ENCODE data around the gene DNMT1. TPM values are rescaled to one million over a fixed set of nuclear protein-coding genes. Genes with fewer than 3 reads are reported as not detected.
"Not testable (repeated sequence)": the region's sequence is repeated elsewhere in the genome, so short reads cannot be mapped to it uniquely, and the experiment has no call there.

The DNMT1 gene
- 100 to 1,000 TPM; 314 to 331 TPM for total RNA-seq

DNA sequence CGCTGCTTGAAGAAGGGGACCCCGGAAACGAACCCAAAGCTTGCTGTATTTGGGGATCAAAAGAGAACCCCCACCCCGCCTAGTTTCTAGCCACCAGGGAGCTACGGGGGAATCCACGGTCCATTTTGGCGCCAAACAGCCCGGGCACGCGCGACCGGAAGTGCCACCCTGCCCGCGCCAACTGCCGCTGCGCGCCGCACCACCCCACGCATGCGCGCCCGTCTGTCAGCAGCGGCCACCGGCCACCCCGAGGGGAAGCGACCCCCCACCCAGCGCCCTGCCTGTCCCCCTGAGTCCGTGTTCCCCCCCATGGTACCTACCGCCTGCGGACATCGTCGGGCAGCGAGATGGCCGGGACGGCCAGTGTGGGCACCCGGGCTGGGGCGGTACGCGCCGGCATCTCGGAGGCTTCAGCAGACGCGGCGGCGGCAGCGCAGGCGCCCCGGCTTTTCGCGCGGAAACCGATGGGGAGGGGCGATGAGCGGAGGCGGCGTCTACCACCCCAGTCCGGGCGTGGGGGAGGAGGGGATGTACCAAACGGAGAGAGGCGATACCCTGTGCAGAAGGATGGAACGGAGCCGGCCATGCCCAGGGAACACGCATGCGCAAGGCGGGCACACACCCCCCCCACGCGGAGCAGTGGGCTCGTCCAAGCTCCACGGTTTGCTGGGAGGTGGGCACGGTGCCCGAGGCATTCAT is at the start of gene DNMT1:
DNMT1 (minus strand) TSS at position 454 of the 699 bp plus-strand sequence; CDS start at position 400, 54 bp downstream.
- Mint-ChIP-seq H3K9me3 (no peaks in the 10 kb centered on the region), H3K4me3 (peak within 1 kb of the TSS; percentile 100), H3K27ac (peak within 1 kb of the TSS; percentile 97), H3K4me1 (peaks cover 61% of the 10 kb centered on the region), H3K27me3 (no peaks in the 10 kb centered on the region), H3K36me3 (ENCODE audit: low read depth) (peaks cover 37% of the 10 kb centered on the region)
- POLR2A ChIA-PET = interaction anchor here (0.6 to 2.4 kb wide), 35 partner anchors 8 to 507 kb away, joined by 3 to 21 read pairs (median 4); partner anchors contain the start of genes EIF3G, ICAM1, MRPL4 and P2RY11
- peak; percentile 99 for DNase-seq
- CTCF ChIA-PET = interaction anchor here (0.8 to 3.0 kb wide), 5 partner anchors 37 to 97 kb away, joined by 3 to 18 read pairs (median 4); partner anchors contain the start of genes MRPL4 and S1PR2

- no peak for DNase-seq
- H3K36me3 Mint-ChIP-seq (ENCODE audit: low read depth) = no peaks in the 10 kb centered on the region
- H3K27me3 Mint-ChIP-seq = no peaks in the 10 kb centered on the region
- H3K4me3 Mint-ChIP-seq = no peak overlapping the region
- H3K9me3 Mint-ChIP-seq = no peaks in the 10 kb centered on the region
- peaks cover 6% of the 10 kb centered on the region for H3K4me1 Mint-ChIP-seq
- CTCF ChIA-PET = no interaction called here
- POLR2A ChIA-PET = no interaction called here
- no peak overlapping the region for H3K27ac Mint-ChIP-seq
Observed at GRCh38 chr19:10243606-10244005, 48.9 kb upstream of the DNMT1 start.

DNA sequence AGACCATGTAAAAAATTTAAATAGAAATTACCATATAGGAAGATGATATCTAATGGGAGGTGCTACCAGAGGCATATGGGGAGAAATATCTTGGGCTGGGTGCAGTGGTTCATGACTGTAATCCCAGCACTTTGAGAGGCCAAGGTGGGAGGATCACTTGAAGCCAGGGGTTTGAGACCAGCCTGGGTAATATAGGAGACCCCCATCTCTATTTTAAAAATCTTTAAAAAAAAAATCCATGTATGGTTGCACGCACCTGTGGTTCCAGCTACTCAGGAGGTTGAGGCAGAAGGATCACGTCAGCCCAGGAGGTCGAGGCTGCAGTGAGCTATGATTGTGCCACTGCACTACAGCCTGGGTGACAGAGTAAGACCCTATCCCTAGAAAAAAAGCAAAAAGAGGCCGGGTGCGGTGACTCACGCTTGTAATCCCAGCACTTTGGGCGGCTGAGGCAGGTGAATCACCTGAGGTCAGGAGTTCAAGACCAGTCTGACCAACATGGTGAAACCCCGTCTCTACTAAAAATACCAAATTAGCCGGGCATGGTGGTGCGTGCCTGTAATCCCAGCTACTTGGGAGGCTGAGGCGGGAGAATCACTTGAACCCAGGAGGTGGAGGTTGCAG is 47.2 kb upstream of the DNMT1 start:
- H3K4me1 Mint-ChIP-seq = peaks cover 13% of the 10 kb centered on the region
- H3K36me3 Mint-ChIP-seq (ENCODE audit: low read depth); H3K9me3 Mint-ChIP-seq; H3K27me3 Mint-ChIP-seq; H3K4me3 Mint-ChIP-seq; H3K27ac Mint-ChIP-seq; DNase-seq; POLR2A ChIA-PET: not testable (repeated sequence)
- CTCF ChIA-PET = interaction anchor here (0.7 kb wide), 1 partner anchor 55 kb away, joined by 3 read pairs; no protein-coding TSS in a partner anchor

DNA sequence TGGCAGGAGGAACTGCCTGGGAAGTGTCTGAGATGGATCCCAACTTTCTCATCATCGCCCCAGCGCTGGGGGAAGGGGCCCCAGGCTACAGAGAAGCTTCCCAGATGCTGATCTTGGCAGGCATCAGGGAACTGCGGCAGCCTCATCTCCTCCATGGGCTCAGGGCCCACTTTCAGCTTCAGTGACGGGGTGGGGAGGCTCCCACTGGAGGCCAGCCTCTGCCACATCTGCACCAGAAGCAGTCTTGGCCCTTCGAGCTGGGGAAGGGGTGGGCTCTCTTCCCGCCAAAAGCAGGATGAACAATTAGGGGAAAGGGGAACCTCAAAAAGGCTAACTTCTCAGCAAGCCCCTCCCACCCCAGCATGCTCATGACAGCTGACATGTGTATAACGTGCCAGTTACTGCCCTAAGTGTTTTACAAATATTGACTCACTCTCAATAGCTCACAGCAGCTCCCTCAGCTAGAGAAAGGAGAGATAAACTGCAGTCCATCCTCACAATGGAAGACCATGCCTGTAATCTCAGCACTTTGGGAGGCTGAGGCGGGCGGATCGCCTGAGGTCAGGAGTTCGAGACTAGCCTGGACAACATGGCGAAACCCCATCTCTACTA is 43.5 kb upstream of the DNMT1 start:
- ChIA-PET CTCF (interaction anchor here (0.7 to 1.7 kb wide), 3 partner anchors 12 to 919 kb away, joined by 3 to 12 read pairs (median 3); no protein-coding TSS in a partner anchor), POLR2A (no interaction called here)
- H3K27me3 Mint-ChIP-seq = no peaks in the 10 kb centered on the region
- DNase-seq = no peak
- H3K4me1 Mint-ChIP-seq = peaks cover 29% of the 10 kb centered on the region
- no peak overlapping the region for H3K4me3 Mint-ChIP-seq
- H3K36me3 Mint-ChIP-seq (ENCODE audit: low read depth) = no peaks in the 10 kb centered on the region
- H3K9me3 Mint-ChIP-seq = no peaks in the 10 kb centered on the region
- H3K27ac Mint-ChIP-seq = peak overlapping the region; percentile 26

GRCh38 chr19:10237702-10238101 is 42.9 kb upstream of the DNMT1 start:
- H3K27me3 Mint-ChIP-seq = no peaks in the 10 kb centered on the region
- no peak overlapping the region for H3K27ac Mint-ChIP-seq
- H3K36me3 Mint-ChIP-seq (ENCODE audit: low read depth) = no peaks in the 10 kb centered on the region
- no peak for DNase-seq
- ChIA-PET POLR2A (interaction anchor here (2.2 kb wide), 1 partner anchor 33 kb away, joined by 7 read pairs; the partner anchor contains the start of gene ICAM1), CTCF (interaction anchor here (0.7 kb wide), 2 partner anchors 34 to 133 kb away, joined by 3 to 5 read pairs; no protein-coding TSS in a partner anchor)
- no peak overlapping the region for H3K4me3 Mint-ChIP-seq
- H3K4me1 Mint-ChIP-seq = peaks cover 29% of the 10 kb centered on the region
- no peaks in the 10 kb centered on the region for H3K9me3 Mint-ChIP-seq

- Mint-ChIP-seq H3K4me1 (peaks cover 31% of the 10 kb centered on the region), H3K27ac (peak overlapping the region; percentile 91), H3K4me3 (peak overlapping the region; percentile 73)
- not testable (repeated sequence) for H3K27me3 Mint-ChIP-seq; H3K9me3 Mint-ChIP-seq; H3K36me3 Mint-ChIP-seq (ENCODE audit: low read depth); DNase-seq
- POLR2A ChIA-PET = interaction anchor here (0.6 to 2.4 kb wide), 16 partner anchors 8 to 145 kb away, joined by 3 to 21 read pairs (median 4); partner anchors contain the start of genes DNMT1, ICAM1, MRPL4 and TYK2
- CTCF ChIA-PET = interaction anchor here (1.2 to 2.2 kb wide), 6 partner anchors 11 to 92 kb away, joined by 4 to 28 read pairs (median 6); no protein-coding TSS in a partner anchor
Observed at GRCh38 chr19:10235409-10235808, 40.7 kb upstream of the DNMT1 start.

DNA sequence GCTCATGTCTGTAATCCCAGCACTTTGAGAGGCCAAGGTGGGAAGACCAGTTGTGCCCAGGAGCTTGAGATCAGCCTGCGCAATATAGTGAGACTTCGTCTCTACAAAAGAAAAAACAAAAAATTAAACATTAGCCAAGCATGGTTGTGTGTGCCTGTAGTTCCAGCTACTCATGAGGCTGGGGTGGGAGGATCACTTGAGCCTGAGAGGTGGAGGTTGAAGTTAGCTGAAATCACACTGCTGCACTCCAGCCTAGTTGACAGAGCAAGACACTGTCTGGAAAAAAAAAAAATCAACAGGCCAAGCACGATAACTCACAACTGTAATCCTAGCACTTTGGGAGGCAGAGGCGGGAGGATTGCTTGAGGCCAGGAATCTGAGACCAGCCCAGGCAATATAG is 40.2 kb upstream of the DNMT1 start:
- H3K9me3 Mint-ChIP-seq = no peaks in the 10 kb centered on the region
- no peaks in the 10 kb centered on the region for H3K27me3 Mint-ChIP-seq
- no peaks in the 10 kb centered on the region for H3K36me3 Mint-ChIP-seq (ENCODE audit: low read depth)
- ChIA-PET CTCF (interaction anchor here (1.2 to 2.2 kb wide), 3 partner anchors 15 to 61 kb away, joined by 4 to 28 read pairs (median 9); no protein-coding TSS in a partner anchor), POLR2A (interaction anchor here (2.4 kb wide), 1 partner anchor 40 kb away, joined by 21 read pairs; the partner anchor contains the start of gene DNMT1)
- DNase-seq = no peak
- H3K27ac Mint-ChIP-seq = peak overlapping the region; percentile 65
- no peak overlapping the region for H3K4me3 Mint-ChIP-seq
- peaks cover 31% of the 10 kb centered on the region for H3K4me1 Mint-ChIP-seq

GRCh38 chr19:10233946-10234345 is 39.2 kb upstream of the DNMT1 start:
- peaks cover 38% of the 10 kb centered on the region for H3K4me1 Mint-ChIP-seq
- H3K4me3 Mint-ChIP-seq = no peak overlapping the region
- H3K36me3 Mint-ChIP-seq (ENCODE audit: low read depth) = no peaks in the 10 kb centered on the region
- no peak overlapping the region for H3K27ac Mint-ChIP-seq
- ChIA-PET POLR2A (no interaction called here), CTCF (interaction anchor here (1.2 to 3.8 kb wide), 2 partner anchors 16 to 60 kb away, joined by 4 to 19 read pairs; no protein-coding TSS in a partner anchor)
- no peak for DNase-seq
- no peaks in the 10 kb centered on the region for H3K9me3 Mint-ChIP-seq
- H3K27me3 Mint-ChIP-seq = no peaks in the 10 kb centered on the region

DNA sequence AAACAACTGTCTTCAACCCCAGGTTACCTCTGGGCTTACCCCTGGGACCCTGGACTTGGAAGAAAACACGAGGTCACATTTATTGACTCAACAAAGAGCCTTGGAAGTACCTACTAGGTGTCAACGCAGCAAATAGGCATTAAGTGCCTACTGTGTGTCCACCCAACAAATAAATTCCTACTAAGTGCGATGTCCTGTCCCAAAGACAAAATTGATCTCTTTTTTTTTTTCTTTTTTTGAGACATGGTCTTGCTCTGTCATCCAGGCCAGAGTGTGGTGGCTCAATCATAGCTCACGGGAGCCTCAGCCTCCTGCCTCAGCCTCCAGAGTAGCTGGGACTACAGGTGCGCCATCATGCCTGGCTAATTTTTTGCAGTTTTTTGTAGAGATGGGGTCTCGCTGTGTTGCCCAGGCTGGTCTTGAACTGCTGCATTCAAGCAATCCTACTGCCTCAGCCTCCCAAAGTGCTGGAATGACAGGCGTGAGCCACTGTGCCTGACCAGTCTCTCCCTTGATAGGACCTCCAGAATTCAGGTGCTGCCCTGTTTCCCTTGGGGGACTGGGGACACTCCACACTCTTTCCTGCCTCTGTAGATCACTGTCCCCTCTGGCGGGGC is 37.0 kb upstream of the DNMT1 start:
- H3K36me3 Mint-ChIP-seq (ENCODE audit: low read depth) = no peaks in the 10 kb centered on the region
- H3K27me3 Mint-ChIP-seq = no peaks in the 10 kb centered on the region
- CTCF ChIA-PET = interaction anchor here (0.9 to 3.8 kb wide), 4 partner anchors 11 to 37 kb away, joined by 3 to 19 read pairs (median 4); partner anchors contain the start of gene DNMT1
- H3K9me3 Mint-ChIP-seq = no peaks in the 10 kb centered on the region
- POLR2A ChIA-PET = interaction anchor here (1.3 kb wide), 3 partner anchors 18 to 39 kb away, joined by 3 to 4 read pairs (median 3); partner anchors contain the start of gene DNMT1
- H3K27ac Mint-ChIP-seq = peak overlapping the region; percentile 38
- H3K4me3 Mint-ChIP-seq = peak overlapping the region; percentile 86
- H3K4me1 Mint-ChIP-seq = peaks cover 31% of the 10 kb centered on the region
- no peak for DNase-seq

DNA sequence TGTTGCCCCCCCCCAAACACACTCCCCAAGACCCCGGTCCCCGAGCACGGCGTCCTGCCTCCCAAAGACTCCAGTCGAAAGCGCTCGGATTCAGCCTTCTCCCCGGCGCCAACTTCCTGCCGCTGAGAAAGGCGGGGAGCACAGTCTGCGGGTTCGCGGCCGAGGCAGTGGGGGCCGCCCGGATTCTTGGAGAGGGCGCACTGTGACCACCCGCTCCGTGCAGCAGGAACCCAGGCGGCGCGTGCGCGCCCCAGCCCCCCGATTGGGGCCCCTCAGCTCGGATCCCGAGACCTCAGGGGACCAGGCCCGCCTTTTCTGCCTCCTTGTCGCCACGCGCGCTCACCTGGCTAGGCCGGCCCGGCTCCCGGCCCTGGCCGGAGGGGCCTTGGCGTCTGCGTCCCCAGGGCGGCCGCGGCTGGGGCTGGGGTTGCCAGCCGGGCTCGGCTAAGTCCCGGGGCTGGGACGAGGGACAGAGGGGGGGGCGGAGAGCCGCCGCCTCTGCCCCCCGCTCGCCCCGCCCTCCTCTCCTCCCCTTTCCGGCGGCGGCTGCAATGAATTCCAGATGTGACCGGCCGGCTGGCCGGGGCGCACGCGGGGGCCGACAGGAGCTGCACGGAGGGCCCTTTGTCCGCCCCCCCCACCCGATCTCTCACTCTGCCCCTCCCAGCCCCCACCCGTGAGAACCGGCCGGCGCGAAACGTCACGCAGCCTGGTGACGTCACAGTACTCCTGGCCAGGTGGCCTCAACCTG is 36.3 kb upstream of the DNMT1 start, which contains the start of gene S1PR2:
S1PR2 (minus strand) TSS at position 471 of the 751 bp plus-strand sequence. CDS start 6,426 bp downstream, outside the sequence.
- peaks cover 24% of the 10 kb centered on the region for H3K4me1 Mint-ChIP-seq
- DNase-seq = peak; percentile 71
- peak within 1 kb of the TSS; percentile 52 for H3K27ac Mint-ChIP-seq
- H3K9me3 Mint-ChIP-seq = no peaks in the 10 kb centered on the region
- H3K27me3 Mint-ChIP-seq = no peaks in the 10 kb centered on the region
- H3K4me3 Mint-ChIP-seq = peak within 1 kb of the TSS; percentile 86
- POLR2A ChIA-PET = interaction anchor here (1.3 kb wide), 3 partner anchors 19 to 38 kb away, joined by 3 to 4 read pairs (median 3); partner anchors contain the start of gene DNMT1
- no peaks in the 10 kb centered on the region for H3K36me3 Mint-ChIP-seq (ENCODE audit: low read depth)
- CTCF ChIA-PET = interaction anchor here (0.9 to 3.8 kb wide), 4 partner anchors 11 to 36 kb away, joined by 3 to 19 read pairs (median 4); partner anchors contain the start of gene DNMT1

DNA sequence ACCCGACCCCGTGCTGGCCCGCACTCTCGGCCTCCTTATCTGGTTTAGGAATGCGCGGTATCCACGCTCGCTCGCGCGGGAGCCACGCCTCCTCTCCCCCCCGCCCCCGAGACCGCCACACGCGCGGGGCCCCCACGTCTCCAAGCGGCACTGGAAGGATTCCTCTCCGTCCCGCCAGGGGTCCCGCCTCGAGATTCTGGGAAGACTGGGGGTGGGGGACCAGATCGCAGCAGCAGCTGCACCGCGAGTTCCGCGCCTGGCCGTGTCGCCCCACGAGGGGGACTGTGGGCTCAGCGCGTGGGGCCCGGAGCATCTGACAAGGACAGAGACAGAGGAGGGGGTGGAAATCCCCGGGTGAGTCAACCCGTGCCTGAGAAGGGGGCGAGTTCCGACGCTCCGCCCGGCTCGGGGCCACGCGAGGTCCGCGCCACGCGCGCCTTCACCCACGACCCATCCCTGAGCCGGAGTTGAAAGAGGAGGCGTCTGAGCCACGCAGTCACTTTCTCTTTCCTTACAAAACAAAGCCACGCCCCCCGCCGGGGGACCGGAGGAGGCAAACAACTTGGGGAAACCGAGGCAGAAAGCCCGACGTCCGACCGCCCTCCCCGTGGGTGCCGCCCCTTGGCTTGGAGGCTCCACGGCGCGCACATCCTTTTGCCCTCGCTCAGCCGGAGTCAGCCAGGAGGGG is 35.6 kb upstream of the DNMT1 start:
- peaks cover 17% of the 10 kb centered on the region for H3K4me1 Mint-ChIP-seq
- H3K9me3 Mint-ChIP-seq = no peaks in the 10 kb centered on the region
- peak overlapping the region; percentile 86 for H3K4me3 Mint-ChIP-seq
- ChIA-PET POLR2A (interaction anchor here (1.3 to 2.6 kb wide), 3 partner anchors 20 to 38 kb away, joined by 3 to 8 read pairs (median 3); partner anchors contain the start of gene DNMT1), CTCF (interaction anchor here (5.5 kb wide), 1 partner anchor 20 kb away, joined by 51 read pairs; the partner anchor contains the start of gene MRPL4)
- no peaks in the 10 kb centered on the region for H3K27me3 Mint-ChIP-seq
- no peaks in the 10 kb centered on the region for H3K36me3 Mint-ChIP-seq (ENCODE audit: low read depth)
- DNase-seq = peak; percentile 50
- peak overlapping the region; percentile 52 for H3K27ac Mint-ChIP-seq

All from activated CD4-positive, alpha-beta memory T cell treated with anti-CD3 and anti-CD28 coated beads, Interleukin-2, amount 10 ng/mL, durations not matched to agents 7 days and 5 days (primary cell).